ENCODE measurements around the gene AKR7A2.

Gene AKR7A2

DNA sequence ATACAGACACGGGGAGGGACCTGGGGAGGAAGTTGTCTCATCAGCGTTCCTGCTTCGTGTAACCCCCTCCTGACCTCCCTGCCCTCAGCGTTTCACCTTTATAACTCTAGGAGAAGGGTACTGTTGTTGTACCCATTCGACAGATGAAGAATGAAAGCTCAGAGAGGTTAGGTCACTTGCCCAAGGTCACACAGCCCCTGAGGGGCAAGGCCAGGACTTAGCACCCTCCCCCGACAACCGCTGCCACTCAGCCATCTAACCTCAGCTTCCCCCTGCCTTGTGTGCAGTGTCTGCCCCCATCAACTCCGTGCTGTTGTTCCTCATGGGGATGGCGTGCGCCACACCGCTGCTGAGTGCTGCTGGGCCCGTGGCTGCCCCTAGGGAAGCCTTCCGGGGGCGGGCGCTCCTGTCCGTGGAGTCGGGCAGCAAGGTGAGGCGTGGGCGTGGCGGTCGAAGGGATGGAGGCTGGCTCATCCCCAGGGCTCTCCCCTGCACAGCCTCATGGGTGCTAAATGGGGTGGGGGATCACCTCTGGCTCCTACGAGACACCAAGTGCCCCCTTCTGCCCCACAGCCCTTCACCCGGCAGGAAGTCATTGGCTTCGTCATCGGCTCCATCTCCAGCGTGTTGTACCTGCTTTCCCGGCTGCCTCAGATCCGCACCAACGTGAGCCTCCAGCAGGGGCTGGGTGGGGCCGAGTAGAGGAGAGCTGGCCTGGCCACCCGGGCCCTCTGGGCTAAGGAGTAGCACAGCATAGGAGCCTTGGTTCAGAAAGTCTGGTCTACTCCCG lies 14.2 kb upstream of the AKR7A2 start:
- no peak overlapping the region for H3K9ac ChIP-seq (ENCODE audit: low read length in 2 of 2)
- H3K27me3 ChIP-seq (ENCODE audit: control insufficient read depth in 1 of 2, insufficient read depth in 2 of 2, low read length in 2 of 2) = no peaks in the 10 kb centered on the region
- no peaks in the 10 kb centered on the region for H3K9me3 ChIP-seq (ENCODE audit: control insufficient read depth in 2 of 2, low read length in 2 of 2)
- no peak overlapping the region for H3K4me3 ChIP-seq (ENCODE audit: low read length in 2 of 2)
- H3K27ac ChIP-seq (ENCODE audit: low read length) = no peak overlapping the region
- H3K4me1 ChIP-seq (ENCODE audit: control insufficient read depth, insufficient read depth, low read length) = no peaks in the 10 kb centered on the region
- peaks cover 23 to 46% of the 10 kb centered on the region in 2 donors for H3K36me3 ChIP-seq (ENCODE audit: control insufficient read depth in 2 of 2, insufficient read depth in 2 of 2, low read length in 2 of 2)

DNA sequence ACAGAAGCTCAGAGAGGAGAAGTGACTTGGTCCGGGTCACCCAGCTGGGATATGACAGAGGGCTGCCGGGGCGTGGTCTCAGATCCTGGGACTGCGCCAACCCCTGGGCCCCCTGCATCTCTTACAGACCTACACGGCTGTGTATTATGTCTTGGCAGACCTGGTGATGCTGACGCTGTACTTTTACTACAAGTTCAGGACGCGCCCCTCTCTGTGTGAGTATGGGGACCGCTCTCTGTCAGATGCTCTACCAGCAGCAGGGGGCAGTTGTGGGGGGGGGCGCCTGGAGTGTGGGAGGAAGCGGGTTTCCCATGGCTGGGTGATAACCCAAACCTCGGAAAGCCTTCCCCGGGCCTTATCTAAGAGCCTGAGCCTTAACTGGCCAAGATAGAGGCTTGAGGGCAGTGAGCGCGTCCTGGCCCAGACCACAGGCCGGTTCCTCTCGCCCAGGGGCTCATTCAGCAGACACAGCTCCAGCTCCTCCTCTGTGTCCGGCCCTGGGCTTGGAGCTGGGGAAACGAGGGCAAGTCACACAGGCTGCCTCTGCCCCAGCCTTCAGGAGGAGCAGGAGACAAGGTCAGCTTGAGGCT lies 13.5 kb upstream of the AKR7A2 start:
- no peak overlapping the region for H3K27ac ChIP-seq (ENCODE audit: low read length)
- H3K9me3 ChIP-seq (ENCODE audit: control insufficient read depth in 2 of 2, low read length in 2 of 2) = no peaks in the 10 kb centered on the region
- H3K9ac ChIP-seq (ENCODE audit: low read length in 2 of 2) = no peak overlapping the region
- H3K4me1 ChIP-seq (ENCODE audit: control insufficient read depth, insufficient read depth, low read length) = no peaks in the 10 kb centered on the region
- H3K27me3 ChIP-seq (ENCODE audit: control insufficient read depth in 1 of 2, insufficient read depth in 2 of 2, low read length in 2 of 2) = no peaks in the 10 kb centered on the region
- no peak overlapping the region for H3K4me3 ChIP-seq (ENCODE audit: low read length in 2 of 2)
- H3K36me3 ChIP-seq (ENCODE audit: control insufficient read depth in 2 of 2, insufficient read depth in 2 of 2, low read length in 2 of 2) = peaks cover 24 to 44% of the 10 kb centered on the region in 2 donors

DNA sequence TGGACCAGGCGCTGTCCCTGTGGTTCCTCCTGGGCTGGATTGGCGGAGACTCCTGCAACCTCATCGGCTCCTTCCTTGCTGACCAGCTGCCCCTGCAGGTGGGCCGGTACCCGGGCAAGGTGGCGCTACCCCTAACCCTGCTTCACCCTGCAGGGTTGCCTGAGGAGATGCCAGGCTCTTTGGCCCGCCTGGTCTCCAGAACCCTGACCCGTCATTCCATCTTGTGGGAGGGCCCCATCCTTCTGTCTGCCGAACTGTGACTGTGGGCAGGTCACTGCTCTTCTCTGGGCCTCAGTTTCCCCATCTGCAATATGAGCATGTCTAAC lies 12.7 kb upstream of the AKR7A2 start:
- Histone ChIP-seq H3K4me3 (ENCODE audit: low read length in 2 of 2) (no peak overlapping the region), H3K4me1 (ENCODE audit: control insufficient read depth, insufficient read depth, low read length) (no peaks in the 10 kb centered on the region), H3K36me3 (ENCODE audit: control insufficient read depth in 2 of 2, insufficient read depth in 2 of 2, low read length in 2 of 2) (peaks cover 24 to 43% of the 10 kb centered on the region in 2 donors), H3K9ac (ENCODE audit: low read length in 2 of 2) (no peak overlapping the region), H3K27me3 (ENCODE audit: control insufficient read depth in 1 of 2, insufficient read depth in 2 of 2, low read length in 2 of 2) (no peaks in the 10 kb centered on the region), H3K9me3 (ENCODE audit: control insufficient read depth in 2 of 2, low read length in 2 of 2) (no peaks in the 10 kb centered on the region), H3K27ac (ENCODE audit: low read length) (no peak overlapping the region)

DNA sequence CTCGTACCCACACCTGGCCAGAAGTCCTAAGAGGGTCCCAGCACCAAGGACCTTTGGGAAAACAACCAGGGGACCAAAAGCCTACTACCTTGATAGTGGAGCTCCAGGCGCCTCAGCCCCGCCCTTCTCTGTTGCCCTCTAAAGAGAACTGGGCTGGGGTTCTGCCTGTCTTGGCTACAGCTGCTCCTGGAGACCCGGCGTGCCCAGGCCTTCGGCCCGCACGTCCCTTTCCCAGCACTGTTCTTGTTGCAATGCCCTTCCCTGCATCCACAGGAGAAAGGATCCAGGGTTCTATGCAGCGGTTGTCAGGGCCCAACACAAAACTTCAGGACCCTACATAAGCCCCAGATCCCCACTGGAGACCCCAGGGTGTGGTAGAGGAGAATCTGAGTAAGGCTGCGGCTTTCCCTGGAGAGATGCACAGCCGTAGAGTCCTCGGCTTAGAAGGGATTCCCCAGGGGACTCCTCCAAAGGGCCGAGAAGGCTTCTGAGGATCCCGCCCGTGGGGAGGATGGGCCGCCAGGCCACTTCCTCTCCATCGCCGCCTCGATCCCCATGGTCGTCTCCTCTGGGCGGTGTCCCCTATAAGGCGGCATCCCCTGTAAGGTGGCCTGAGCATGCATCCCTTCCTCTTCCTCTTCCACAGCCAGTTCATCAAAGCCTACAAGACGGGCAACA lies 12.2 kb upstream of the AKR7A2 start:
- Histone ChIP-seq H3K9me3 (ENCODE audit: control insufficient read depth in 2 of 2, low read length in 2 of 2) (no peaks in the 10 kb centered on the region), H3K4me3 (ENCODE audit: low read length in 2 of 2) (no peak overlapping the region), H3K36me3 (ENCODE audit: control insufficient read depth in 2 of 2, insufficient read depth in 2 of 2, low read length in 2 of 2) (peaks cover 24 to 43% of the 10 kb centered on the region in 2 donors), H3K9ac (ENCODE audit: low read length in 2 of 2) (no peak overlapping the region), H3K27ac (ENCODE audit: low read length) (no peak overlapping the region), H3K4me1 (ENCODE audit: control insufficient read depth, insufficient read depth, low read length) (no peaks in the 10 kb centered on the region), H3K27me3 (ENCODE audit: control insufficient read depth in 1 of 2, insufficient read depth in 2 of 2, low read length in 2 of 2) (no peaks in the 10 kb centered on the region)

DNA sequence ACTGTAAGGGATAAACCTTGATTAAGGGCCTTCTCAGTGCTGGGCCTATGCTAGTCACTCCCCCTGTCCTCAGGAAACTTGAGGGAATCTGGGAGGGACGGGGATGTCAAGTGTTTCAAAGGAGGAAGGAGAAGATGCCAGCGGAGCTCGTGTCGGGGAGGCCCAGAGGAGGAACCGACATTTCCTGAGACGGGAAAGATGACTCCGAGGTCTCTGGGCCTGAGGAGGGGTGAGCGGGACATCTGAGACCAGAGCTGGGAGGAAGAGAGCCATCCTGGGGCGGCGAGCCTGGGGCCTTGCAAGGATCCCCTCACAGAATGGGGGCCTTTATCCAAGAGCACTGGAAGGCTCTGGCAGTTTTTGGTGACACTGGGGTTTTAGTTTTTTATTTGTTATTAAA lies 10.5 kb upstream of the AKR7A2 start:
- no peak overlapping the region for H3K9ac ChIP-seq (ENCODE audit: low read length in 2 of 2)
- H3K9me3 ChIP-seq (ENCODE audit: control insufficient read depth in 2 of 2, low read length in 2 of 2) = no peaks in the 10 kb centered on the region
- H3K4me3 ChIP-seq (ENCODE audit: low read length in 2 of 2) = no peak overlapping the region
- peaks cover 2% of the 10 kb centered on the region for H3K4me1 ChIP-seq (ENCODE audit: control insufficient read depth, insufficient read depth, low read length)
- H3K27ac ChIP-seq (ENCODE audit: low read length) = no peak overlapping the region
- peaks cover 17 to 44% of the 10 kb centered on the region in 2 donors for H3K36me3 ChIP-seq (ENCODE audit: control insufficient read depth in 2 of 2, insufficient read depth in 2 of 2, low read length in 2 of 2)
- no peaks in the 10 kb centered on the region for H3K27me3 ChIP-seq (ENCODE audit: control insufficient read depth in 1 of 2, insufficient read depth in 2 of 2, low read length in 2 of 2)

DNA sequence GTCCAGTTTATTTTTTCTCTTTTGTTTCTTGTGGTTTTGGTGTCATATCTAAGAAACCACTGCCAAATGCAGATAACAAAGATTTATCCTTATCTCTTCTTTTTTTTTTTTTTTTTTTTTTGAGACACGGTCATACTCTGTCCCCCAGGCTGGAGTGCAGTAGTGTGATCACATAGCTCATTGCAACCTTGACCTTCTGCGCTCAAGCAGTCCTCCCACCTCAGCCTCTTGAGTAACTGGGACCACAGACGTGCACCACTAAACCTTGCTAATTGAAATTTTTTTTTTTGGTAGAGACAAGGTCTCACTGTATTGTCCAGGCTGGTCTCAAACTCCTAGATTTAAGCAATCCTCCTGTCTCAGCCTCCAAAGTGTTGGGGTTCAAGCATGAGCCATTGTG lies 9.1 kb upstream of the AKR7A2 start:
- no peak overlapping the region for H3K4me3 ChIP-seq (ENCODE audit: low read length in 2 of 2)
- peaks cover 13 to 38% of the 10 kb centered on the region in 2 donors for H3K36me3 ChIP-seq (ENCODE audit: control insufficient read depth in 2 of 2, insufficient read depth in 2 of 2, low read length in 2 of 2)
- no peaks in the 10 kb centered on the region for H3K9me3 ChIP-seq (ENCODE audit: control insufficient read depth in 2 of 2, low read length in 2 of 2)
- no peak overlapping the region for H3K27ac ChIP-seq (ENCODE audit: low read length)
- H3K27me3 ChIP-seq (ENCODE audit: control insufficient read depth in 1 of 2, insufficient read depth in 2 of 2, low read length in 2 of 2) = no peaks in the 10 kb centered on the region
- H3K4me1 ChIP-seq (ENCODE audit: control insufficient read depth, insufficient read depth, low read length) = peaks cover 2% of the 10 kb centered on the region
- H3K9ac ChIP-seq (ENCODE audit: low read length in 2 of 2) = no peak overlapping the region

DNA sequence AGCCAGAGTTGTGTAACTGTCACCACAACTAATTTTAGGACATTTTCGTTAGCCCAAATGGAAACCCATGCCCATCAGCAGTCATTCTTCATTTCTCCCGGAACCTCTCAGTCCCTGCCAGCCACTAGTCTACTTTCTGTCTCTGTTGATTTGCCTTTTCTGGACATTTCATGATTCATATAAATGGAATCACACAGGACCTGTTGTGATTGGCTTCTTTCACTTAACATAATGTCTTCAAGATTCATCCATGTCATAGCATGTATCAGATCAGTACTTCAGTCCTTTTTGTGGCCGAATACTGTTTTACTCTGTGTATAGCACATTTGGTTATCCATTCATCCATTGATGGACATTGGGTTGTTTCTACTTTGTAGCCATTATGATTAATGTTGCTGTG lies 7.3 kb upstream of the AKR7A2 start:
- Histone ChIP-seq H3K27me3 (ENCODE audit: control insufficient read depth in 1 of 2, insufficient read depth in 2 of 2, low read length in 2 of 2) (no peaks in the 10 kb centered on the region), H3K36me3 (ENCODE audit: control insufficient read depth in 2 of 2, insufficient read depth in 2 of 2, low read length in 2 of 2) (peaks cover 9 to 22% of the 10 kb centered on the region in 2 donors), H3K9ac (ENCODE audit: low read length in 2 of 2) (no peak overlapping the region), H3K4me3 (ENCODE audit: low read length in 2 of 2) (no peak overlapping the region), H3K27ac (ENCODE audit: low read length) (no peak overlapping the region), H3K4me1 (ENCODE audit: control insufficient read depth, insufficient read depth, low read length) (peaks cover 9% of the 10 kb centered on the region), H3K9me3 (ENCODE audit: control insufficient read depth in 2 of 2, low read length in 2 of 2) (no peaks in the 10 kb centered on the region)

DNA sequence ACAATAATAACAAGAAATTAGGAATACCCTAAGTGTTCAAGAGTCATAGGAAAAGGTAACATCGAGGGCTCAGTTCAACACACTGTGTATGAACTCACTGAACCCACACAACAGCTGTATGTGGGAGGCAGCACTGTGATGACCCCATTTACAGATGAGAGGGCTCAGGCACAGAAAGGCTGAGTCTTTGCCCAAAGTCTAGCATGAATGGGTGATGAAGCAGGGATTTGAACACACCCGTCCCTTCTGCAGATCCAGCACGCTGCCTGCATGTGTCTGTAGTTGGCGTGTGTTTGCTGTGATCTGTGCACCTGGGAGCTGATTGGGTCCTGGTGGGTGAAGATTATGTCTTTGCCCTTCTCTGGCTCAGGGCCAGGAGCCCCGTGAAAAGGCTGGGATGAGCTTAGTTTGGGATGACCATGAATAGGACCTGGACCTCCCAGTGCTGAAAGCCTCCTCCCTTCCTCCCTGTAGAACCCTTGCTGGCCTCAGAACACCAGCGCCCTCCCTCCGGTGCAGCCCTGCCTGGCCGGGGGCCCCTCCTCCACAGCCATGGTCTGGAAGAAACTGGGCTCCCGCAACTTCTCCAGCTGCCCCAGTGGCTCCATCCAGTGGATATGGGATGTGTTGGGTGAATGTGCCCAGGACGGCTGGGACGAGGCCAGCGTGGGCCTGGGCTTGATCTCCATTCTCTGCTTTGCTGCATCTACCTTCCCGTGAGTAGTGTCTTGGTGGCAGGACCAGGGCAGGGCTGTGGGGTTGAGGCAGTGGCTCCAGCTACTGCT lies 5.4 kb upstream of the AKR7A2 start:
- Histone ChIP-seq H3K4me1 (ENCODE audit: control insufficient read depth, insufficient read depth, low read length) (peaks cover 22% of the 10 kb centered on the region), H3K27me3 (ENCODE audit: control insufficient read depth in 1 of 2, insufficient read depth in 2 of 2, low read length in 2 of 2) (no peaks in the 10 kb centered on the region), H3K36me3 (ENCODE audit: control insufficient read depth in 2 of 2, insufficient read depth in 2 of 2, low read length in 2 of 2) (peaks cover 4 to 20% of the 10 kb centered on the region in 2 donors), H3K9me3 (ENCODE audit: control insufficient read depth in 2 of 2, low read length in 2 of 2) (no peaks in the 10 kb centered on the region), H3K27ac (ENCODE audit: low read length) (no peak overlapping the region), H3K4me3 (ENCODE audit: low read length in 2 of 2) (no peak overlapping the region), H3K9ac (ENCODE audit: low read length in 2 of 2) (no peak overlapping the region)

DNA sequence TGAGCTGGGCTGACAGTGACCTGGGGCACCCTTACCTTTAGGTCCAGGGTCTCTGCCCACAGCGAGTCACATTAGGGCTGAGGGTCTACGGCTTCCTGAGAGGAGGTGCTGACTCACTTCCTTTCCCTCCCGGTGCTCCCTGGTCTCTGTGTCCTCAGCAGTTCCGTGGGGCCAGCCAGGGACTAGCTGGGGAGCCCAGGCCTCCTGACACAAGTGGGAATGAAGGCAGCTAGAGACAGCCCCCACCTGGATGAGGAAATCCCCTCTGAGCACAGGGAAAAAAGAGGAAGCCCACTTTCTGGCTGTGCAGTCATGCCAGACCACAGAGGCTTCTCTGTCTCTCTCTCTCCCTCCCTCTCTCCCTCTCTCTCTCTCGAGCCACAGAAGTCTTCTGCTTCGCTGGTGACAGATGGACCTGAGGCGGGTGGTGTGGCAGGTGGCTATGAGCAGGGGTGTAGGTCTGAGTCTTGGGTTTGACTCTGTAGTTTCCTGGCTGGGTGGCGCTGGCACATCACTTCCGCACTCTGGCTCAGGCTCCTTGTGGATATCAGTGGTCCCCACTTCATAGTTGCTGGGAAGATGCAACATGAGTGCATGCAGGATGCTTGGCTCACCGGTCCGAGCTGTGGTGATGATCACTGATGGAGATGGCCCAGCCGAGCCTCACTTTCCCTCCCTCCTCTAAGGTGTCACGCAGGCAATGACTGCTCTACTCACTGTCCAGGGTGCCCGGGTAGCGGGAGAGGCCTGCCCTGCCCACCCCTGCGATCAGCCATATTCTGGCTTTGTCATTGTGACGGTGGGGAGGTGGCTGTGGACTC lies 3.6 kb upstream of the AKR7A2 start:
- H3K27me3 ChIP-seq (ENCODE audit: control insufficient read depth in 1 of 2, insufficient read depth in 2 of 2, low read length in 2 of 2) = no peaks in the 10 kb centered on the region
- H3K4me3 ChIP-seq (ENCODE audit: low read length in 2 of 2) = no peak overlapping the region
- no peak overlapping the region for H3K9ac ChIP-seq (ENCODE audit: low read length in 2 of 2)
- H3K4me1 ChIP-seq (ENCODE audit: control insufficient read depth, insufficient read depth, low read length) = peaks cover 35% of the 10 kb centered on the region
- H3K27ac ChIP-seq (ENCODE audit: low read length) = no peak overlapping the region
- H3K36me3 ChIP-seq (ENCODE audit: control insufficient read depth in 2 of 2, insufficient read depth in 2 of 2, low read length in 2 of 2) = peaks cover 0 to 15% of the 10 kb centered on the region in 2 donors
- no peaks in the 10 kb centered on the region for H3K9me3 ChIP-seq (ENCODE audit: control insufficient read depth in 2 of 2, low read length in 2 of 2)

Measured in stomach smooth muscle (tissue), 2 donors.